ENCODE data around the gene SLC47A1. TPM values are rescaled to one million over a fixed set of nuclear protein-coding genes. Genes with fewer than 3 reads are reported as not detected.
"Not testable (repeated sequence)": the region's sequence is repeated elsewhere in the genome, so short reads cannot be mapped to it uniquely, and the experiment has no call there.

Gene SLC47A1
- total RNA-seq: 0.59 TPM

- no peak for DNase-seq
Measured at GRCh38 chr17:19533718-19534561, at the start of gene SLC47A1. TSS of gene SLC47A1 (plus strand) at chr17:19533854. CDS start at chr17:19533940, 86 bp downstream.

GRCh38 chr17:19485800-19486340 lies 47.8 kb upstream of the SLC47A1 start:
- DNase-seq: no peak

- DNase-seq: no peak
Measured at GRCh38 chr17:19486351-19487023, 47.2 kb upstream of the SLC47A1 start.

GRCh38 chr17:19487024-19487600 lies 46.5 kb upstream of the SLC47A1 start:
- peak; percentile 16 for DNase-seq

- no peak for DNase-seq
Measured at GRCh38 chr17:19492141-19492540, 41.5 kb upstream of the SLC47A1 start.

GRCh38 chr17:19494961-19495806 lies 38.5 kb upstream of the SLC47A1 start:
- DNase-seq: no peak

GRCh38 chr17:19495828-19496528 lies 37.7 kb upstream of the SLC47A1 start:
- no peak for DNase-seq

- no peak for DNase-seq
Measured at GRCh38 chr17:19497624-19498023, 36.0 kb upstream of the SLC47A1 start.

- no peak for DNase-seq
Measured at GRCh38 chr17:19501219-19501618, 32.4 kb upstream of the SLC47A1 start.

- no peak for DNase-seq
Measured at GRCh38 chr17:19502517-19502916, 31.1 kb upstream of the SLC47A1 start.

GRCh38 chr17:19505561-19505960 lies 28.1 kb upstream of the SLC47A1 start:
- DNase-seq: not testable (repeated sequence)

GRCh38 chr17:19507775-19508576 lies 25.7 kb upstream of the SLC47A1 start:
- DNase-seq: peak; percentile 96

- DNase-seq: peak; percentile 41
Measured at GRCh38 chr17:19508577-19508867, 25.1 kb upstream of the SLC47A1 start.

- not testable (repeated sequence) for DNase-seq
Measured at GRCh38 chr17:19509281-19509852, 24.3 kb upstream of the SLC47A1 start.

- no peak for DNase-seq
Measured at GRCh38 chr17:19510903-19511302, 22.8 kb upstream of the SLC47A1 start.

- peak; percentile 69 for DNase-seq
Measured at GRCh38 chr17:19513897-19514488, 19.7 kb upstream of the SLC47A1 start.

- no peak for DNase-seq
Measured at GRCh38 chr17:19517699-19518098, 16.0 kb upstream of the SLC47A1 start.

- not testable (repeated sequence) for DNase-seq
Measured at GRCh38 chr17:19519388-19520291, 14.0 kb upstream of the SLC47A1 start.

- DNase-seq: no peak
Measured at GRCh38 chr17:19520641-19521040, 13.0 kb upstream of the SLC47A1 start.
